ENCODE results near the gene TOX2. TPM values are rescaled to one million over a fixed set of nuclear protein-coding genes. Genes with fewer than 3 reads are reported as not detected.

Gene TOX2
- total and polyA plus RNA-seq, 4 donors = 1.2 to 15.4 (median 9.0) TPM

DNA sequence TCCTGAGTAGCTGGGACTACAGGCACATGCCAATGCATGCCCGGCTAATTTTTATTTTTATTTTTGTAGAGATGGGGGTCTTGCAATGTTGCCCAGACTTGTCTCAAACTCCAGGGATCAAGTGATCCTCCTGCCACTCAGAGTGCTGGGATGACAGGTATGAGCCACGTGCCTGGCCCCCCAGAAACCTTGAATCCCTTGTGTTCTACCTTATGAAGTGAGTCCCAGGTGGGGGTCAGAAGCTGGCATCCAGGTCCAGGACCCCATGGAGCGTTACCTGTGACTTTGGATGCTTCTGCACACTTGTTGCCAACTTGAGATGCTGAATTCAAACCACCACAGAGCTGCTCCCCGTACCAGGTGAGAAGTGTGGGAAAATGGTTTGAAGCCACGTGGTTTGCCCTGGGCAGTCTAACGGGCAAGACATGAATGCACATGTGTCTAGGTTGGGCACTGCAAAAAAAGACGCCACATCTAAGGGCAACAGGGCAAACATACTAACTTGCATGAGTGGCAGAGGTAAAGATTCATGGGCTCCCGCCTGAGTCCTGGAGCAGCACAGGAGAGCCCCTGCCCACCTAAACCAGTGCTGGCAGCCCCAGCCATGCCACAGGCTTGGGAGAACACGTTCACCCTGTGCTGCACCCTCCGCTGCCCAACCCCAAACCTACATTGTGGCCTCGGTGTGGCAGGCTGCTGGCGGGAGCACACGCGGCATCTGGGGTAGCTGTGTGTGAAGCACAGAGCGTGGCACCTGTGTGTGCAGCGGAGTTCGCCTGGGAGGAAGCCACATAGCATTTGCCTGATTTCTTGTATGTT lies 171.2 kb downstream of the TOX2 start:
- DNase-seq (ENCODE audit: low read depth in 4 of 6, low spot score in 6 of 6) = no peak
- 80% methylated on average over 16 of the region's 17 CpGs for WGBS (ENCODE audit: insufficient coverage)
- Histone ChIP-seq H3K27me3 (ENCODE audit: control insufficient read depth, insufficient read depth, low read length) (no peaks in the 10 kb centered on the region), H3K9me3 (ENCODE audit: control insufficient read depth, insufficient read depth, low read length) (no peaks in the 10 kb centered on the region), H3K4me3 (ENCODE audit: low read depth, low read length) (no peak overlapping the region), H3K27ac (ENCODE audit: low read depth, low read length) (no peak overlapping the region), H3K4me1 (ENCODE audit: control insufficient read depth, insufficient read depth, low read length) (peaks cover 17% of the 10 kb centered on the region), H3K36me3 (ENCODE audit: control insufficient read depth, insufficient read depth, low read length) (no peaks in the 10 kb centered on the region)

DNA sequence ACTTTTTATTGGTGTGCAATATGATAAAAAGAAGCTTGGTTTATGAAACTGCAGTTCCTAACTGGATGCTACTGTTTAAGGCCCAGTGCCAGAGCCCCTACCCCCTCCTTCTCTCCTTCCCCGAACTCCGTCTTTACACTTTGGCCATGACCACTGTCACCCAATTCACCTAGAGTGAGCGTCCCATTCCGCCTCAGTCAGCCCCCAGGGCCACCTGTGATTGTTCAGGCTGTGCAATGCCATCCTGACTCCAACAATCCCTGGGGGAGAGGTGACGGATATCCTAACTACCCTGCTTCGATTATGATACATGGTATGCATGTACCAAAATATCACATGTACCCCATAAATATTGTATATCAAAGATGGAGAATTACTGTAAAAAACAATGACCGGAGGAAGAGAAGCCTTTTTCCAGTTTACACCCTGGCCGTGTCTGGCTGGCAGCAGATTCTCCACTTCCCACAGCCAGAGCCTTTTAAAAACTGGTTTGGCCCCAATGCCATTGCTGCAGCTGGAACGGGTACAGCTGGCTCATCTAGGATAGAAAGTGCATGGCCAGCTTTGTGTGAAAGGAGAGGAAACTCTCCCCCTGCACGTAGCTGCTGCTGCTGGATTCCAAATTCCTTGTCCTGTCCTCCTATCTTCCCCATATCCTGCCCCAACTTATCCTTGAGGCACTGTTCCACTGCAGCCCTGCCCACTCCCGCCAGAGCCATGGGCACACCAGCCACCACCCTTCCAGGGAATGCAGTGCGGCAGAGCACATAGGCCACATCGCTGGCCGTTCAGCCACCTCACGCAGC lies 172.6 kb downstream of the TOX2 start:
- 72% methylated on average over 9 of the region's 15 CpGs for WGBS (ENCODE audit: insufficient coverage)
- no peak overlapping the region for H3K27ac ChIP-seq (ENCODE audit: low read depth, low read length)

DNA sequence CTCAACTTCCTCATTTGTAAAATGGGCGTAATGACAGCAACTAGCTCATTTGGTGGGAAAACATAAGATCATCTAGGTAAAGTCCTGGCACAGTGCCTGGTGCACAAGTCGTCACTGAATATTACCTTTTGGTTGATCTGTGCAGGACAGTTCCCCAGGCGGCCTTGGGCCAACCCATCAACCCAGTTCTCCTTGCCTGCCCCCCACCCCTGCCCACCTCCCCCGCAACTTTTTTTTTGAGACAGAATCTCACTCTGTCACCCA lies 173.1 kb downstream of the TOX2 start:
- Histone ChIP-seq H3K27me3 (ENCODE audit: control insufficient read depth, insufficient read depth, low read length) (no peaks in the 10 kb centered on the region), H3K27ac (ENCODE audit: low read depth, low read length) (no peak overlapping the region), H3K36me3 (ENCODE audit: control insufficient read depth, insufficient read depth, low read length) (no peaks in the 10 kb centered on the region), H3K4me3 (ENCODE audit: low read depth, low read length) (no peak overlapping the region), H3K9me3 (ENCODE audit: control insufficient read depth, insufficient read depth, low read length) (no peaks in the 10 kb centered on the region), H3K4me1 (ENCODE audit: control insufficient read depth, insufficient read depth, low read length) (peaks cover 17% of the 10 kb centered on the region)
- no peak for DNase-seq (ENCODE audit: low read depth in 4 of 6, low spot score in 6 of 6)
- WGBS (ENCODE audit: insufficient coverage) = 94% methylated on average over 4 of the region's 4 CpGs

More for the DNA sequence above, 172.6 kb downstream of the TOX2 start:
- peak in 3 of 6 donors; percentile 30 to 75 (median 39) for DNase-seq (ENCODE audit: low read depth in 4 of 6, low spot score in 6 of 6)
- Histone ChIP-seq H3K27me3 (ENCODE audit: control insufficient read depth, insufficient read depth, low read length) (no peaks in the 10 kb centered on the region), H3K36me3 (ENCODE audit: control insufficient read depth, insufficient read depth, low read length) (no peaks in the 10 kb centered on the region), H3K9me3 (ENCODE audit: control insufficient read depth, insufficient read depth, low read length) (no peaks in the 10 kb centered on the region), H3K4me3 (ENCODE audit: low read depth, low read length) (no peak overlapping the region), H3K4me1 (ENCODE audit: control insufficient read depth, insufficient read depth, low read length) (peaks cover 17% of the 10 kb centered on the region)

DNA sequence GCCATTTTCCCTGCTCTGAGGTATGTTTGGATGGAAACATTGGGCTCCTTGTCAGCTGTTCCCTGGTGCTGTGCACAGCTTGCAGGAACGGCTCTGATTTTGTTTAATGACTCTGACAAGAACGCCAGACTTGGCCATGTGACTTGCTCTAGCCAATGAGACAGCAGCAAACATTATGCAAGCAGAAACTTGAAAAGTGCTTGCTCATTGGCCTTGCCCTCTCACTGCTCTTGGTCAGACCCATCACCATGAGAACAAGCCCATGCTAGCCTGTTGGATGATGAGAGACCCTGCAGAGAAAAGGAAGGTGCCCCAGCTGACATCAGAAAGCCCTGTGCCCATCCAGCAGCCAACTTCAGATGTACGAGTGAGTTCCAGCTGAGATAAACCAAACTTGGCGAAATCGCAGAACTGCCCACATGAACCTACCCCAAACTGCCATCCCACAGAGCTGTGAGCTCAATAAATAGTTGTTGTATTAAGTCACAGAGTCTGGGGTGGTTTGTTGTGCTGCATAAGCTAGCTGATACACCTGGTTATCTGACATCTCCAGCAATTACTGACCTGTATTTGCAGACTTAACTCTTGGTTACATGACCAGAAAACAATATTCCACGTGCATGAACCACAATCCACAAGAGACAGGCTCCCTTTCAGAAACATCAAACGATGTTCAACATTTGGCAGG lies 175.5 kb downstream of the TOX2 start:
- 43% methylated on average over 4 of the region's 7 CpGs for WGBS (ENCODE audit: insufficient coverage)
- no peaks in the 10 kb centered on the region for H3K27me3 ChIP-seq (ENCODE audit: control insufficient read depth, insufficient read depth, low read length)
- no peaks in the 10 kb centered on the region for H3K36me3 ChIP-seq (ENCODE audit: control insufficient read depth, insufficient read depth, low read length)
- peak in 2 of 6 donors; percentile 24 to 41 for DNase-seq (ENCODE audit: low read depth in 4 of 6, low spot score in 6 of 6)
- peaks cover 12% of the 10 kb centered on the region for H3K4me1 ChIP-seq (ENCODE audit: control insufficient read depth, insufficient read depth, low read length)
- H3K4me3 ChIP-seq (ENCODE audit: low read depth, low read length) = no peak overlapping the region
- H3K9me3 ChIP-seq (ENCODE audit: control insufficient read depth, insufficient read depth, low read length) = no peaks in the 10 kb centered on the region
- H3K27ac ChIP-seq (ENCODE audit: low read depth, low read length) = no peak overlapping the region

DNA sequence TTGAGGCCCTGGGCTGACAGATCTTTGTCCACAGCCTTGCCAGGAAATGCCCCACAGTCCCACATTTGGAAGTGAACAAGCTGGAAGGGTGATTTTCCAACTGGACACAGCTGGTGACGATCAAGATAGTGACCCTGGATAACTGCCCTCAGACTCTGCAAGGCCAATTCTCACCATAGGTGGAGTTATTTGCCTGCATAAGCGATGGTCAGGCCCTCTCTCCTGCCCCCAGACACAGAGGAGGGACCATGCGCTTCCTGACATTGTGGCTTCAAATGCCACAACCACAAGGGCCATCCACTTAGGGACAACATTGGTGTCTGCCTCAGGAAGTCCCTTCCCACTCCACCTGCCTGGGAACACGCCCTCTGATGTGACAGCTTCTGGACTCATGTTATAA lies 176.4 kb downstream of the TOX2 start:
- H3K27ac ChIP-seq (ENCODE audit: low read depth, low read length) = no peak overlapping the region
- H3K4me1 ChIP-seq (ENCODE audit: control insufficient read depth, insufficient read depth, low read length) = peaks cover 12% of the 10 kb centered on the region
- no peaks in the 10 kb centered on the region for H3K9me3 ChIP-seq (ENCODE audit: control insufficient read depth, insufficient read depth, low read length)
- no peak overlapping the region for H3K4me3 ChIP-seq (ENCODE audit: low read depth, low read length)
- WGBS (ENCODE audit: insufficient coverage) = 94% methylated on average over 3 of the region's 4 CpGs
- H3K36me3 ChIP-seq (ENCODE audit: control insufficient read depth, insufficient read depth, low read length) = no peaks in the 10 kb centered on the region
- DNase-seq (ENCODE audit: low read depth in 4 of 6, low spot score in 6 of 6) = no peak
- no peaks in the 10 kb centered on the region for H3K27me3 ChIP-seq (ENCODE audit: control insufficient read depth, insufficient read depth, low read length)

DNA sequence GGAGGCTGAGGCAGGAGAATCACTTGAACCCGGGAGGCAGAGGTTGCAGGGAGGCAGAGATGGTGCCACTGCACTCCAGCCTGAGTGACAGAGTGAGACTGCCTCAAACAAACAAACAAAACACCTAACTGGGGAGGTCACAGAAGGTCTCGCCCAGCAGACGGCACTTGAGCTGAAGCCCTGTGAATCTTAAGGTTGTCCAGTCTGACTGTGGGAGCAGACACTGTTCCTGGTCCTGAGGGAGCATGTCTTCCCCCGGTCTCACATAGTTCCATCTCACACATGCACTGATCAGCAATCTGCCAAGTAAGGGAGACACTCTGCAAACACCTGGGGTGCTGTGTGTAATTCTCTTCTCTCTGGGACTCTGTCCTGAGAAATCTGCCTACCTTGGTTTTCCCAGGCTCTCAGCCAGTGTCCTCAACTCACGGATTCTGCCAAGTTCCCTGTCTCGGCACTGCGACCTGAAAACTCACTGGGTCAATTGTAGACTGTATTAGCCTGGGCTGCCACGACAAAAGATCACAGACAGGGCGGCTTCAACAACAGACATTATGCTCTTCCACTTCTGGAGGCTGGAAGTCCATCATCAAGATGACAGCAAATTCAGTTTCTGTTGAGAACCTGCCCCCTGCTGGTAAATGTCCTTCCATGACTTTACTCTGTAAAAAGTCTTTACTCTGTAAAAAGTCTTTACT lies 178.0 kb downstream of the TOX2 start:
- Histone ChIP-seq H3K27me3 (ENCODE audit: control insufficient read depth, insufficient read depth, low read length) (no peaks in the 10 kb centered on the region), H3K27ac (ENCODE audit: low read depth, low read length) (no peak overlapping the region), H3K9me3 (ENCODE audit: control insufficient read depth, insufficient read depth, low read length) (no peaks in the 10 kb centered on the region), H3K36me3 (ENCODE audit: control insufficient read depth, insufficient read depth, low read length) (no peaks in the 10 kb centered on the region), H3K4me1 (ENCODE audit: control insufficient read depth, insufficient read depth, low read length) (peaks cover under 1% of the 10 kb centered on the region), H3K4me3 (ENCODE audit: low read depth, low read length) (no peak overlapping the region)
- 47% methylated on average over 7 of the region's 9 CpGs for WGBS (ENCODE audit: insufficient coverage)
- DNase-seq (ENCODE audit: low read depth in 4 of 6, low spot score in 6 of 6) = peak in 2 of 6 donors; percentile 41 to 80

DNA sequence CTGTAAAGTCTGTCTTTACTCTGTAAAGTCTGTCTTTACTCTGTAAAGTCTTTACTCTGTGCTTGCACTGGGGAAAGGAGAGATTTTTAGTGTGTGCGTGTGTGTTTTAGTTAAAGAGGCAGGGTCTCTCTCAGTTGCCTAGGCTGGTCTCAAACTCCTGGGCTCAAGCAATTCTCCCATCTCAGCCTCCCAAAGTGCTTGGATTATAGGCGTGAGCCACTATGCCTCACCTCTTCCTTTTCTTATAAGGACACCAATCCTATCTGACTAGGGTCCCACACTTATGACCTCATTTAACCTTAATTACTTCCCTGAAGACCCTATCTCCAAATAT lies 178.6 kb downstream of the TOX2 start:
- H3K4me1 ChIP-seq (ENCODE audit: control insufficient read depth, insufficient read depth, low read length) = no peaks in the 10 kb centered on the region
- no peak for DNase-seq (ENCODE audit: low read depth in 4 of 6, low spot score in 6 of 6)
- H3K27ac ChIP-seq (ENCODE audit: low read depth, low read length) = no peak overlapping the region
- no peaks in the 10 kb centered on the region for H3K9me3 ChIP-seq (ENCODE audit: control insufficient read depth, insufficient read depth, low read length)
- no peak overlapping the region for H3K4me3 ChIP-seq (ENCODE audit: low read depth, low read length)
- H3K36me3 ChIP-seq (ENCODE audit: control insufficient read depth, insufficient read depth, low read length) = no peaks in the 10 kb centered on the region
- WGBS (ENCODE audit: insufficient coverage) = 78% methylated on average over 1 of the region's 2 CpGs
- H3K27me3 ChIP-seq (ENCODE audit: control insufficient read depth, insufficient read depth, low read length) = no peaks in the 10 kb centered on the region

DNA sequence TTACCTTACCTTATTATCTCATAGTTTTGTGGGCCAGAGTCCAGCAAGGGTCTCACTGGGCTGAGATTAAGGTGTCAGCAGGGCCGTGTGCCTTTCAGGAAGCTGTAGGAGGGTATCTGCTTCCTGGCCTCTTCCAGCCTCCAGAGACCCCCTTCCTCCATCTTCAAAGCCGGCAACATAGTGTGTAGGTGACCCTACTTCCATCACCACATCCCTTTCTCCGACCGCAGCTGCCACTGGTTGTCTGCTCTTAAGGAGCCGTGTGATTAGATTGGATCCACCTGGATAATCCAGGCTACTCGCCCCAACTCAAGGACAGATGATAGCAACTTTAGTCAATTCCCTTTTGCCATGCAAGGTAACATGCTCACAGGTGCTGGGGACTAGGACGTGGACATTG lies 181.2 kb downstream of the TOX2 start:
- DNase-seq (ENCODE audit: low read depth in 4 of 6, low spot score in 6 of 6) = no peak
- no peak overlapping the region for H3K4me3 ChIP-seq (ENCODE audit: low read depth, low read length)
- WGBS (ENCODE audit: insufficient coverage) = 90% methylated on average over 6 of the region's 7 CpGs

DNA sequence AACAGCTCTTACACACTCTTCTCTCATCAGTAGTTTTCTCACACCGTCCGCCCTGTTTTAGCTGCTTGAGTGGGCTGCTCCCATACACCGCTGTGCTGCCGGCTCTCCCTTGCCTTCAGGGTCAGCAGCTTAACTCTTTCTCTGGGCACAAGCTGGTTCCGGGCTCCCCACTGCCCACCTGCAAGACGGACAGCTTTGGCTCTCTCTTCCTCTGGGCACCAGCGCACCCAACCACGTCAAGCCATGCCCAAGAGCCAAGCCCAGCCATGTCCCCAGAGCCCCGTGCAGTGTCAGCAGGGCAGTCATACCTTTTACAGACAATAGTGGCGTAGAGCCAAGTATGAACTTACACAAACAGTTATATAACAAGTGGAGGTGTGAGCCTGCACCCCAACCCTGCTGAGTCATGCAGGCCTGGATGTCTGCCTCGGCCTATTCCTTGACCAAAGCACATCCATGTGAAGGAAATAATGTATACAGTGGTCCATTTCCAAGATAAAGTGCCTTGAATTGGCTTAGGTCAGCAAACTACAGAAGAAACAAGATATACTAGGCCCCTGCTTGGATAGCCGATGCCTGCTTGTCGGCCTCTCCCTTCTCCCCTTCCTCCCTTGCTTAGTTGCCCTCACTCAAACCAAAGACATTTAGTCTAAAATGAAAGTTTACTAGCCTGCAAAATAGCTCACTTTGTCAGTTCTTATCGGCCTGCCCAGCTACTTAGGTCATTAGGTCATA lies 183.0 kb downstream of the TOX2 start:
- Histone ChIP-seq H3K4me1 (ENCODE audit: control insufficient read depth, insufficient read depth, low read length) (no peaks in the 10 kb centered on the region), H3K27ac (ENCODE audit: low read depth, low read length) (no peak overlapping the region), H3K36me3 (ENCODE audit: control insufficient read depth, insufficient read depth, low read length) (no peaks in the 10 kb centered on the region), H3K9me3 (ENCODE audit: control insufficient read depth, insufficient read depth, low read length) (no peaks in the 10 kb centered on the region), H3K27me3 (ENCODE audit: control insufficient read depth, insufficient read depth, low read length) (no peaks in the 10 kb centered on the region), H3K4me3 (ENCODE audit: low read depth, low read length) (no peak overlapping the region)
- 84% methylated on average over 13 of the region's 14 CpGs for WGBS (ENCODE audit: insufficient coverage)
- no peak for DNase-seq (ENCODE audit: low read depth in 4 of 6, low spot score in 6 of 6)

More for the DNA sequence above, 181.2 kb downstream of the TOX2 start:
- Histone ChIP-seq H3K27me3 (ENCODE audit: control insufficient read depth, insufficient read depth, low read length) (no peaks in the 10 kb centered on the region), H3K4me1 (ENCODE audit: control insufficient read depth, insufficient read depth, low read length) (no peaks in the 10 kb centered on the region), H3K9me3 (ENCODE audit: control insufficient read depth, insufficient read depth, low read length) (no peaks in the 10 kb centered on the region), H3K36me3 (ENCODE audit: control insufficient read depth, insufficient read depth, low read length) (no peaks in the 10 kb centered on the region), H3K27ac (ENCODE audit: low read depth, low read length) (no peak overlapping the region)
